NCI-H345 treated with DMSO at 0.1 percent for 48 hours (cell line): ENCODE results near the gene AFF3.

Source experiments
- DNase-seq: peaks from one replicate; lab custom pipeline; 2025; ENCODE audit not compliant: unreplicated experiment; lab: John Stamatoyannopoulos, UW

Gene AFF3

GRCh38 chr2:99576775-99577174 lies 565.6 kb downstream of the AFF3 start:
- DNase-seq = no peak

GRCh38 chr2:99573634-99574251 lies 568.6 kb downstream of the AFF3 start:
- no peak for DNase-seq

- DNase-seq = peak; percentile 64
Measured at GRCh38 chr2:99572373-99573164, 569.8 kb downstream of the AFF3 start.

- DNase-seq = peak; percentile 54
Measured at GRCh38 chr2:99571954-99572353, 570.4 kb downstream of the AFF3 start.

GRCh38 chr2:99571533-99571932 lies 570.9 kb downstream of the AFF3 start:
- DNase-seq = peak; percentile 88

GRCh38 chr2:99571021-99571420 lies 571.4 kb downstream of the AFF3 start:
- DNase-seq = no peak

GRCh38 chr2:99569386-99569785 lies 573.0 kb downstream of the AFF3 start:
- DNase-seq = no peak

GRCh38 chr2:99565227-99565626 lies 577.2 kb downstream of the AFF3 start:
- no peak for DNase-seq

GRCh38 chr2:99562516-99562915 lies 579.9 kb downstream of the AFF3 start:
- no peak for DNase-seq

- DNase-seq = no peak
Measured at GRCh38 chr2:99561804-99562203, 580.6 kb downstream of the AFF3 start.

- peak; percentile 77 for DNase-seq
Measured at GRCh38 chr2:99559075-99559662, 583.2 kb downstream of the AFF3 start.

GRCh38 chr2:99555404-99555803 lies 587.0 kb downstream of the AFF3 start:
- no peak for DNase-seq

- no peak for DNase-seq
Measured at GRCh38 chr2:99554871-99555270, 587.5 kb downstream of the AFF3 start.

GRCh38 chr2:99554238-99554637 lies 588.2 kb downstream of the AFF3 start:
- DNase-seq = no peak

- DNase-seq = no peak
Measured at GRCh38 chr2:99552529-99552928, 589.9 kb downstream of the AFF3 start.

- no peak for DNase-seq
Measured at GRCh38 chr2:99550368-99550767, 592.0 kb downstream of the AFF3 start.

GRCh38 chr2:99545604-99546003 lies 596.8 kb downstream of the AFF3 start:
- DNase-seq = no peak

- DNase-seq = no peak
Measured at GRCh38 chr2:99545066-99545465, 597.3 kb downstream of the AFF3 start.

- no peak for DNase-seq
Measured at GRCh38 chr2:99544608-99545007, 597.8 kb downstream of the AFF3 start.

- no peak for DNase-seq
Measured at GRCh38 chr2:99543247-99543646, 599.1 kb downstream of the AFF3 start.

GRCh38 chr2:99537910-99538485 lies 604.4 kb downstream of the AFF3 start:
- no peak for DNase-seq

- DNase-seq = no peak
Measured at GRCh38 chr2:99524056-99524455, 618.3 kb downstream of the AFF3 start.
